ENCODE results near the gene ZNF764.
"Not testable (repeated sequence)": the region's sequence is repeated elsewhere in the genome, so short reads cannot be mapped to it uniquely, and the experiment has no call there.

Gene ZNF764

DNA sequence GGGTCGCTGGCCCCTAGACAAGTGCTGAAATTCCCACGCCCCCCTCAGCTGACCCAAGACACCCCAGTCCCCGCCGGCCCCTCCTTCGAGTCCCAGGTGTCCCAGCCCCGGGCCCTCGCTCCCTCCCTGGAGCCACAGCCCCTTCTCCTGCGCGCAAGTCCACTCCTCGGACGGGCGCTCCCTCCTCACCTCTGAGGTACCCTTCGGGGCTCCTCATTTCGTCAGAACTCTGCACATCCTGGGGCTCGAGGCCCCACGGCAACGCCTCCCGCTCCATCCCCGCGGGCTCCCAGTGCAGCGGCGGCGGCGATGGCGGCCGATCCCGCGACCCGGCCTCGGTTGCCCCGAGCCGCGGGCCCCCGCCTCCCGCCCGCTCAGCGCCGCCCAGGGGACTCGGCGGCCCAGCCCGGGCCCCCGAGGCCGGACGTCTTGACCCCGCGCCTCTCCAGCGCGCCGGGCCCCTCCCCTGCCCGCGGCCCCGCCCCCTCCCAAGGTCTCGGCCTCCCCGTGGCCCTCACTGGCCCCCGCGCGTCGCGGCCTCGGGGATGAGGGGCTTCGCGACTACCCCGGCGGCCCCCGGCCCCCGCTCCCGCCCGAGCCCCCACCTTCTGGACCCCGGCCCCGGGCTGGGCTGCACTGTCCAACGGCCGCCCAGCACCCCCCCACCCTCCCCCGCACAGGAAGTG lies 31.9 kb downstream of the ZNF764 start, which contains the start of gene ZNF768:
Gene ZNF768 (minus strand): TSS at position 430 of the 686 bp plus-strand sequence. CDS start 153 bp downstream, at position 277.
- DNase-seq: no peak

DNA sequence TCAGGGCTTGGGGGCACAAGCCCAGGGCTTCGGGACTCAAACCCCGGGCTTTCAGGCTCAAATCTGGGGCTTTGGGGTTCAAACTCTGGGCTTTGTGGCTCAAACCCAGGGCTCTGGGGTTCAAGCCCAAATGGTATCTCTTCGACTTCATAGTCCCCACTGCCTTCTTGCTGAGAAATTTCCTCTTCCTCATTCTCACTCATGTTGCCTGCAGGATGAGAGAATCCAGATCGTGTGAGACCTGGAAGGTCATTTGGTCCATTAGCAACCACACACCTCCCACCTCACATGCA lies 32.4 kb downstream of the ZNF764 start:
- no peak for DNase-seq

DNA sequence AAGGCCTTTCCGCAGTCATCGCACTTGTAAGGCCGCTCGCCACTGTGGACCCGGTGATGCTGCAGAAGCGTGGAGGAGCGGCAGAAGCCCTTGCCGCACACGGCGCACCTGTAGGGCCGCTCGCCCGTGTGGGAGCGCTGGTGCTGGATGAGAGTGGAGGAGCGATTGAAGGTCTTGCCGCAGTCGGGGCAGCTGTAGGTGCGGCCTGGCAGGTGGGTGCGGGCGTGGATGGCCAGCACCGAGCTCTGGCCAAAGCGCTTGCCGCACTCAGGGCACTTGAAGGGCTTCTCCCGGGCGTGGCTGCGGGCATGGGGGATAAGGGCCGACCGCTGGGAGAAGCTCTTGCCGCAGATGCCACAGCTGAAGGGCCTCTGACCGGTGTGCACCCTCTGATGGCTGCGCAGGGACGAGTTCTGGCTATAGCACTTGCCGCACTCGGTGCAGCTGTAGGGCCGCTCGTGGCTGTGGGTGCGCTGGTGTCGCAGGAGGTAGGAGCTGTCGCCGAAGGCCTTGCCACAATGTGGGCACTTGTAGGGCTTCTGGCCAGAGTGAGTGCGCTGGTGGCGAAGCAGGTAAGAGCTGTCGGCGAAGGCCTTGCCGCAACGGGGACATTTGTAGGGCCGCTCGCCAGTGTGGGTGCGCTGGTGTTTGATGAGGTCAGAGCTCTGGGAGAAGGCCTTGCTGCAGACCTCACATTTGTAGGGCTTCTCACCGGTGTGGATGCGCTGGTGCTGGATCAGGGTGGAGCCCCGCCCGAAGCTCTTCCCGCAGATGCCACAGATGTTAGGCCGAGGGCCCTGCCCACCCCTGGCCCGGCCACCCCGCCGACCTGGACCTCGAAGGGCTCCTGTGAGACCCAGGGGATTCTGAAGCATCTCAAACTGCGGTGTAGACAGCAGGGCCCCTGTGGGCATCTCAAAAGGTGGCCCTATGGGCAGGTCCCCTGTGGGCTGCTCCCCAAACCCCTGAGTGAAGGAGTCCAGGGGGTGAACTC lies 33.3 kb downstream of the ZNF764 start:
- no peak for DNase-seq

GRCh38 chr16:30523768-30524574 lies 34.2 kb downstream of the ZNF764 start:
- DNase-seq: no peak

DNA sequence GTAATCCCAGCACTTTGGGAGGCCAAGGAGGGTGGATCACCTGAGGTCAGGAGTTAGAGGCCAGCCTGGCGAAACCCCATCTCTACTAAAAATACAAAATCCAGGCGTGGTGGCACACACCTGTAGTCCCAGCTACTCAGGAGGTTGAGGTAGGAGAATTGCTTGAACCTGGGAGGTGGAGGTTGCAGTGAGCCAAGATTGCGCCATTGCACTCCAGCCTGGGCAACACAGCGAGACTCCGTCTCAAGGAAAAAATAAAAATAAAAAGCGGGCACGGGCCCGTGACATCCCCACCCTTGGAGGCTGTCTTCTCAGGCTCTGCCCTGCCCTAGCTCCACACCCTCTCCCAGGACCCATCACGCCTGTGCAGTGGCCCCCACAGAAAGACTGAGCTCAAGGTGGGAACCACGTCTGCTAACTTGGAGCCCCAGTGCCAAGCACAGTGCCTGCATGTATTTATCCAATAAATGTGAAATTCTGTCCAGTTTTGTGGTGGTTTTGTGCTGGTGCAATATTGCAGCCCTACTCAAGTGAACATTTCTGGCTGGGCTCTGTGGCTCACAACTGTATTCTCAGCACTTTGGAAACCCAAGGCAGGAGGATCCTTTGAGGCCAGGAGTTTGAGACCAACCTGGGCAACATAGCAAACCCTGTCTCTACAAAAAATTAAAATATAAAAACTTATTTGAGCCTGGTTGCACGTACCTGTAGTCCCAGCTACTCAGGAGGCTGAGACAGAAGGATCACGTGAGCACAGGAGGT lies 35.3 kb downstream of the ZNF764 start:
- not testable (repeated sequence) for DNase-seq

DNA sequence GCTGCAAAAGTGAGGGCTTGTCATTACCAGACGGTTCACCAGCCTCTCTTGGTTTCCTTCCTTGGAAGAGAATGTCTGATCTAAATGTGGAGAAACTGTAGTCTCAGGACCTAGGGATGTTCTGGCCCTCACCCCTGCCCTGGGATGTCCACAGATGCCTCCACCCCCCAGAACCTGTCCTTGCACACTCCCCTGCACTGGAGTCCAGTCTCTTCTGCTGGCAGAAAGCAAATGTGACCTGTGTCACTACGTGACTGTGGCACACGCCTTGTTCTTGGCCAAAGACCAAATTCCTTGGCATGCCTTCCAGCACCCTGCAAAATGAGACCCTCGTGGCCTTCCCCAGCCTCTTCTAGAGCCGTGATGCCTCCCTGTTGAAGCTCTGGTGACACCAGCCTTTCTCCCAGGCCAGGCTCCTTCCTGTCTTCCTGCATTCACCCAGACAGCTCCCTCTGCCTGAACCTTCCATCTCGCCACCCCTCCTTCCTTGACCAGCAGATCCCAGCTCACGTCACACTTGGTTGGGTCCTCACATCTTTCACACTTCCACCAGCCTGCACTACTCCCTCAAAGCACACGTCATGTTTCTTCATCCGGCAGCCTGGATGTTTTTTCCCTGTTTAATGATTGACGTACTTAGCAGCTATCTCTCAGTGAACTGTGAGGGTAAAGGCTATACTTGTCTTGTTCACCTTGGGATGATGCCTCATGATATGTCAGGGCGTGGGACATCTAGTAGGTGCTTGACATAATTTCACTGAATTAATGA lies 36.1 kb downstream of the ZNF764 start:
- DNase-seq: no peak

- DNase-seq: no peak
These were observed 36.7 kb downstream of the ZNF764 start for GRCh38 chr16:30521476-30521872.

- no peak for DNase-seq
These were observed 38.8 kb downstream of the ZNF764 start for GRCh38 chr16:30519120-30520049.

DNA sequence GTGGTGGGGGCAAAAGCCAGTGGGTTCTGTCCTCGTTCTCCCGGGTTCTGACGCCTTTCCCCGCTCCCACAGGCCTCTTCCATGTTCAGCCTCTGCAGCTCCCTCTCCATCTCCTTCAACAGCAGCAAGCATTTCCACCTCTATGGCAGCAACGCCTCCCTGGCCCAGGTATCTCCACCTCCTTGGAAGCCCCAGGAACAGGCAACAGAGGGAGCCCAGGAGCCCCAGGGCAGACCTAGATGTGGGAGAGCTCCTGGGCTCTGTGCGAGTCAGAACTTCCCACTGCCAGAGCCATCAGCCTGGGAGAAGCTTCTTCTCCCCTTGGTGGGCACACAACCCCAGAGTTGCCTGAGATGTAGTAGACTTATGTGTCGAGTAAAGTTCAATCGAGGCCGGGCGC lies 39.6 kb downstream of the ZNF764 start:
- DNase-seq: no peak

GRCh38 chr16:30515275-30515674 lies 42.9 kb downstream of the ZNF764 start:
- no peak for DNase-seq

DNA sequence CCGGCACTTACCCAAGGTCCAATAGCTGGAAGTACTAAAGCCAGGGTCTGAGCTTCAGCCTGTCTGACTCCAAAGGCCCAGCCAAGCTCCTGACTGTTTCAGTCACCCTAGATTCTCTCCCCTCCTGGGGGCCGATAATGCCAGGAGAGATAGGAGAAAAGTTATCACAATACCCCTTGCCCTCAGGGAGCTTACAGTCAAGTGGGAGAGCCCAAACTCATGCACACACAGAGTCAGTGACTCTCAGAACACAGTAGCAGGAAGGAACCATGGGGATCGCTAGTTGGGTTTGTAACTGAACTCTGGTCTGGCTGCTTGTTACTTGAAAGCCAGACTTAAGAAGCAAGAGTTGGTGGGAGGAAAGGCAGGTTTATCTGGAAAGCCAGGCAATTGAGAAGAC lies 46.7 kb downstream of the ZNF764 start:
- no peak for DNase-seq

DNA sequence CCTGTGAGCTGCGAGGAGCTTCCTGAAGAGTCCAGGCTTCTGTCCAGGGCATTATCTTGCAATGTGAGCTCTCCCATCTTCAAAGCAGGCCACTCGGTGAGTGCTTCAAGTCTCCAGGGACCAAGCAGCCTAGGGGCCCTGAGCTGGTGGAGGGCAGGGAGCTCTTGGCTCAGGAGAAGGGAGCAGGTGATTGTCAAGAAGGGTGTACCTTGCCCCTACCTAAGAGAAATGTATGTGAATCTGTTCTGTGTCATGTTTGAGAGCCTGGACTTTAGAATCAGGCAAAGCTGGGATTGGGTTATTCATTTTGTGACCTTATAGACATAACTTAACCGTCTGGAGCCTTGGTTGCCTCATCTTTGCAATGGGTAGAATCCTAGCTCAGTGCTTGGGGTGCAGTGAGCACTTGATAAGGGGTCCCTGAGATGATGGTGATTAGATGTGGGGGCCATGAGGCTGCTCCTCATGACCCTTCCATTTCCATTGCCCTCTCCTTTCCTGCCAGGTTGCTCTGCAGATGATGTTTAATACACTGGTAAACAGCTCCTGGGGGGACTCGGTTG lies 47.7 kb downstream of the ZNF764 start:
- no peak for DNase-seq

DNA sequence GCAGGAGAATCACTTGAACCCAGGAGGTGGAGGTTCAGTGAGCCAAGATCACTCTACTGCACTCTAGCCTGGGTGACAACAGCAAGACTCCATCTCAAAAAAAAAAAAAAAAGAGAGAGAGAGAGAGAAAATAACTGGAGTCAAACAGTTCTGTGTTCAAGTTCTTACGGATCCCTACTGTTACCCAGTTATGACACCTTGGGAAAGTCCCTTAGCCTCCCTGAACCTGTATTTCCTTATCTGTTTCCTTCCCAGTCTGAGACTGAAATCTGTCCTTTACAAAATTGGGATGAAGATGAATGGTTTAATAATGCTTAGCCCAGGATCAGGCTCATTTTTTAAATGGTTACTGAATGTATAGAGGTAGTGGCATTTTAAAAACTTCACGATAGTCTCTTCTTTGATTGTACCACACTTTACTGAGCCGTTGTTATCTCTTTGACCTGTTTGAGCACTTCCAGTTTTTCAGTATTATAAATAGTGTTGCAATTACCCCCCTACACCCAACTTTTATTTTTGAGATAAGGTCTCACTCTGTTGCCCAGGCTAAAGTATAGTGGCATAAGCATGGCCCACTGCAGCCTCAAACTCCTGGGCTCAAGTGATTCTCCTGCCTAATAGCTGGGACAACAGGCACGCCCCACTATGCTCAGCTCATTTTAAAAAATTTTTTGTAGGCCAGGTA lies 49.0 kb downstream of the ZNF764 start:
- DNase-seq: no peak

All from activated CD4-positive, alpha-beta T cell treated with anti-CD3 and anti-CD28 coated beads, Interleukin-2, Interleukin-6, amounts not matched to agents 100 ng/mL and 50 ng/mL, durations not matched to agents 16 hours and 8 hours (primary cell).